Activated T-cell treated with anti-CD3 and anti-CD28 coated beads, Interleukin-2, amount 50 U/mL, for 4 hours (primary cell): Measurements from ENCODE around the gene UFD1. TPM values are rescaled to one million over a fixed set of nuclear protein-coding genes. Genes with fewer than 3 reads are reported as not detected.
A peak's percentile ranks its signal among the peaks of the same experiment; 100 is the strongest.
"Not testable (repeated sequence)": the region's sequence is repeated elsewhere in the genome, so short reads cannot be mapped to it uniquely, and the experiment has no call there.

Source experiments
- ATAC-seq, 2 donors: fragments of 200-7000 bp; cut with Tn5 transposase; one replicate each; pipeline ENCODE4 v1.10.0; 2021
- DNase-seq: peaks from one replicate; pipeline ENCODE4 v3.0.0-alpha.2; 2020
- H3K27me3 Mint-ChIP-seq: one replicate; pipeline ENCODE4 v1.8.0; 2021; ENCODE audit warnings: low read depth, mixed read lengths
- H3K36me3 Mint-ChIP-seq: one replicate; pipeline ENCODE4 v1.8.0; 2022; ENCODE audit warnings: mixed read lengths; ENCODE audit not compliant: insufficient read depth
- H3K4me1 Mint-ChIP-seq: one replicate; pipeline ENCODE4 v1.8.0; 2021; ENCODE audit warnings: low read depth, mixed read lengths
- H3K4me3 Mint-ChIP-seq: one replicate; pipeline ENCODE4 v1.8.0; 2021; ENCODE audit warnings: mild to moderate bottlenecking, moderate library complexity, mixed read lengths
- H3K9me3 Mint-ChIP-seq: one replicate; pipeline ENCODE4 v1.8.0; 2021; ENCODE audit warnings: mixed read lengths
- total RNA-seq, 3 donors: library from RNA; stranded (reverse); gene quantifications; one replicate each; pipeline ENCODE4 v1.2.1, GENCODE V29; 2021

The UFD1 gene
- total RNA-seq, 3 donors from 2014 or later = 107 TPM

DNA sequence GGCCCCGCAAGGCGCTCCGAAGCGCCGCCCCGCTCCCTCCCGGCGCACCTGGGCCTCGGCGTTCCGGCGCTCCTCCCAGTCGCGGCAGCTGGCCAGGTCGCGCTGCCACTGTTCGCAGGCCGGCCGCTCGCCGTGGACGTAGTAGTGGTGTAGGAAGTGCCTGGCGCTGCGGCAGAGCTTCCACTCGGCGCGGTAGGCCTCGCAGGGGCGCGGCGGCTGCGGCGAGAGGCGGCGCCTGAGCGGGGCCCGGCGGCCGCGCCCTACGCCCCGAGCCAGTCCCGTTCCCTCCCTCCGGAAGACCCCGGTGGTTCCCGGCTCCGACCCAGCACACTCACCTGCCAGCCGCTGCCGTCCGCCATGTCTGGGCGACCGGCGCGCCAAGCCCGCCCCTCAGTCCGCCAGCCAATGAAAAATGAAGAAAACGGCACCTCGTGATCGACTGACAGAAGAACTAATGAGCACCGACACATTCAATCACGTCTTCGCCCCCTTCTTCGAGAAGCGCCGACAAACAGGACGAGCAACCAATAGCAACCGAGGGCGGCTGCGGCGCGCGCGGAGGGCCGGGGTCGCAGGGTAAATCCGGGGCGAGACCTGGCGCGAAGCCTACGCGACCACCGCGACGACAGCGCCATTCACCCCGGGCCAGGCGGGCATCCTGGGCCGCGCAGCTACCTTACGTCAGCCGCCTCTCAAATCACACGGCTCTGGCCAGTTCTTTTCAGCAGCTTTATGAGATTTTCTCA lies 31.5 kb downstream of the UFD1 start, which contains the start of gene C22orf39:
C22orf39 (minus strand) TSS at position 382 of the 746 bp plus-strand sequence; CDS start at position 359, 23 bp downstream.
- ATAC-seq (peak; percentile 92 to 93), DNase-seq (peak; percentile 79)
- H3K36me3 Mint-ChIP-seq = peaks cover 11% of the 10 kb centered on the region
- H3K9me3 Mint-ChIP-seq = no peaks in the 10 kb centered on the region
- peaks cover 37% of the 10 kb centered on the region for H3K4me1 Mint-ChIP-seq
- peak within 1 kb of the TSS; percentile 94 for H3K4me3 Mint-ChIP-seq
- H3K27me3 Mint-ChIP-seq = no peaks in the 10 kb centered on the region

DNA sequence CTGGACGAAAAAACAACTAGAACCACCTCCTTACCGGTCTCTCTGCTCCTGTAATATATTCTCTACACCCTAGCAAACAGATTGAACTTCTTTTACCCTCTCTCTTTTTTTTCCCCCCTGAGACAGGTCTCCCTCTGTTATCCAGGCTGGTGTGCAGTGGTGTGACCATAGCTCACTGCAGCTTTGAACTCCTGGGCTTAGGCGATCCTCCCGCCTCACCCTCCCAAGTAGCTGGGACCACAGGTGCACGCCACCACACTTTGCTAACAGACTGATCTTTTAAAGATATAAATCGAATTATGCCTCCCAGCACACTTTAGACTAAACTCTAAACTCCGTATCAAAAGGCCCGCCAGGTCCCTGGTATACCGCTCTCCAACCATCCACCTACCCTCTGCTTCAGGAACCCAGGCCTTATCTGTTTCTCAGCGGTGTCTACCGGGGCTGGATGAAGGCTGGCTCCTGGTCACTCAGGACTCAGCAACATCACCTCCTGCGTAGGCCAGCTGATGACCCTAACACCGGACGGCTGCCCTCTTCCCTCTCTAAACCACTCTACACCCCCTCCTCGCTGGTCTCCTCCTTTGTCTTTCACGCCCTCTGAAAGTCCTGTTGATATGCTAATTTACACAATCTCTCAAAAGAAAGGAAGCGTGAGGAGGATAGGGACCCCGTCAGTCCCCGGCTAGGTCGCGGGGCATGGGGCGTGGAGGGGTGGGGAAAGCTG lies 32.2 kb downstream of the UFD1 start:
- peaks cover 38% of the 10 kb centered on the region for H3K4me1 Mint-ChIP-seq
- no peaks in the 10 kb centered on the region for H3K27me3 Mint-ChIP-seq
- ATAC-seq = no peak
- H3K36me3 Mint-ChIP-seq = peaks cover 7% of the 10 kb centered on the region
- H3K9me3 Mint-ChIP-seq = no peaks in the 10 kb centered on the region
- H3K4me3 Mint-ChIP-seq = peak overlapping the region; percentile 94
- no peak for DNase-seq

DNA sequence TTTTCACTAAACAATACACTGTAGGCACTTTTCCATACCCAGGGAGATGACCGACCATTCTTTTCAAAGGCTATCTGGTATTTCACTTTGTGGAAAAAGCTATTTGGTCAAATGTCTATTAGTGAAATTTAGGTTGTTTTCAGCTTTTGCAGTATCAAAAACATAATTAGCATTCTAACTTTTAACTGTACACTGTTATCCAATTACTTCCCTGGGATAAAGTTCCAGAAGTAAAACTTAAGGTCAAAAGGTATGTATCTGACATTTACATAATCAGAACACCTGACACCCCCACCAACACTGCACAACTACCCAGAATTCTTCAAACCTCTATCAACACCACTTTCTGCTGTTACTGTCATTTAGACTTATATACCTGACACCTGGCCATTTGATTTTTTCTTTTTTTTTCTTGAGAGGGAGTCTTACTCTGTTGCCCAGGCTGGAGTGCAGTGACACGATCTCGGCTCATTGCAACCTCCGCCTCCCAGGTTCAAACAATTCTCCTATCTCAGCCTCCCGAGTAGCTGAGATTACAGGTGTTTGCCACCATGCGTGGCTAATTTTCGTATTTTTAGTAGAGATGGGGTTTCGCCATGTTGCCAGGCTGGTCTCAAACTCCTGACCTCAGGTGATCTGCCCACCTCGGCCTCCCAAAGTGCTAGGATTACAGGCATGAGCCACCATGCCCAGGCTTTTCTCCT lies 33.6 kb downstream of the UFD1 start:
- Mint-ChIP-seq H3K4me3 (peak overlapping the region; percentile 0), H3K4me1 (peaks cover 38% of the 10 kb centered on the region)
- not testable (repeated sequence) for H3K36me3 Mint-ChIP-seq, DNase-seq, ATAC-seq, H3K9me3 Mint-ChIP-seq, H3K27me3 Mint-ChIP-seq

DNA sequence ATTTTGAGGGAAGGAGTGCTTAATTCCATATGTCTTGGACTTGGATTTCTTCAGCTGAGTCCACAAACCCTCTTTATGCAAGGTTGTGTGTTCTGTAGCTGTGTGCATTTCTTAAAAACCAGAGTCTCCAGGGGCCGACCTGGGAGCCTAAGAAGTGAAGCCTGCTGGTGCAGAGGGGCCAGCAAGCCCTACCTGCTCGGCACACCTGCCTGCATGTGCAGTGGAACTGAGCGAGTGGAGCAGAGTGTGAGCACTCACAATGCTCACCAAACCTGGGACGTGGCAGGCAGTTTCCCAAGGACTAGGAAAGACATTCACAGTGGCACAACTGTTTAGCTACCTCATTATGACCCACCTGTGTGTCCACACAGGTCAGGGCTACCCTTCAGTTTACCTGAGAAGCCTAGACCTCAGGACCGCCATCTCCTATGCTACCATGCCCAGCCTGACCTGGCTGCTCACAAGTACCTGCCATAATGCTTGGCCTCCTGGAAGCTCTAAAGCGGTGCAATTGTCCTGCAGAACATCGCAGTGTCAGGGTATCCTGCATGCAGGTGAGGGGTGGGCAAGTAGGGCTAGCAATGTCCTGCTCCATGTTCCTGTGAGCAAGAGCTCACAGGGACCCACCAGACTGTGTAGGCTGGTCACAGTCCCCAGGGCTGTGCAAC lies 35.3 kb downstream of the UFD1 start:
- H3K27me3 Mint-ChIP-seq = no peaks in the 10 kb centered on the region
- H3K36me3 Mint-ChIP-seq = peaks cover 5% of the 10 kb centered on the region
- ATAC-seq (no peak), DNase-seq (no peak)
- H3K9me3 Mint-ChIP-seq = no peaks in the 10 kb centered on the region
- no peak overlapping the region for H3K4me3 Mint-ChIP-seq
- H3K4me1 Mint-ChIP-seq = peaks cover 31% of the 10 kb centered on the region

DNA sequence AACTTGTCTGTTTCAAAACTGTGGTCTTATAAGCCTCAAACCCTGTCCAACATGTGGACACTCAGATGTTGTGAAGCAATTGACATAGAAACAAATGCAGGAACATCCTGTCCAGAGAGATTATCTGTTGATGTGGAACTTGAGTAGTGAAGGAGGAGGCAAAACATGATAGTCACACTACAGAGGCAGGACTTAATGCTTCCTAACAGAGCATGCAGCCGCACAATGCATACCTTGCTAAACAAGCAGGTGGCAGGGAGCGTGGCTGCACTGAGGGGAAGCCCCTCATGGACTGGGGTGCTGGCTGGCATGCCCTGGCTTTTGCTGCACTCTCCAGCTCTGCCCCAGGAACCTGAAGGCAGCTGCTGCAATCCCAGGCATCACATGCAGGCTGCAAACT lies 36.8 kb downstream of the UFD1 start:
- H3K9me3 Mint-ChIP-seq = no peaks in the 10 kb centered on the region
- peaks cover 26% of the 10 kb centered on the region for H3K4me1 Mint-ChIP-seq
- H3K27me3 Mint-ChIP-seq = no peaks in the 10 kb centered on the region
- DNase-seq (no peak), ATAC-seq (no peak)
- H3K36me3 Mint-ChIP-seq = peaks cover 11% of the 10 kb centered on the region
- no peak overlapping the region for H3K4me3 Mint-ChIP-seq

DNA sequence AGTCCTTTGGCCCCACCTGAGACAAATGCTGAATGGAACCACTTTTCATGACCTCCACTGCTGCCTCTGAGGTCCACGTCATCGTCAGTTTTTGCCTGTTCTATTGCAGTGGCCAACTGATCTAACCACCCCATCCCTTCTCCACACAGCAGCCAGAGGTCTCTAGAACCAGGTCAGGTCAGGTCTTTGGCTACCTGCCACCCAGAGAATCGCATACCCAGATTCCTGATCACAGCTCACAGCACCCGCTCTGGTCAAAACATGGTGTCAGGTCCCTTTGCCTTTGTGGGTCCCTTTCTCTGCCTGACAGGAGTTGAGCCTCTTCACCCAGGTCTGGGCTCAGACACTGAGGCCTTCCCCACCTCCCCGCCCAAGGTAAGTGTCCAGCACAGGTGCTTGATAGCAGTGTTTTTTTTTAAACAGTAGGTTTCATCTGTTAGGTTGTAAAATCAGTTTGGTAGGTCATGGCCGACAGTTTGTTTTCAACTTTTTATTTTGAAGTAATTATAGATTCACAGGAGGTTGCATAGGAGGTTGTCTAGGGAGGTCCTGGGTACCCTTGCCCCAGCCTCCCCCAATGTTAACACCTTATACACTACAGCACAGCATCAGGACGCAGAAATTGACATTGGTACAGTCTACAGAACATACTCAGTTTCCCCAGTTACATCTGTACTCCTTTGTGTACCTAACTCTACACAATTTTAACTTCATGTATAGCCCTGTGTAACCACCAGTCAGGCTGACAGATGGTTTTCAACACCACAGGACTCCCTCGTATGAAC lies 38.4 kb downstream of the UFD1 start:
- H3K36me3 Mint-ChIP-seq = peaks cover 12% of the 10 kb centered on the region
- no peak for DNase-seq

DNA sequence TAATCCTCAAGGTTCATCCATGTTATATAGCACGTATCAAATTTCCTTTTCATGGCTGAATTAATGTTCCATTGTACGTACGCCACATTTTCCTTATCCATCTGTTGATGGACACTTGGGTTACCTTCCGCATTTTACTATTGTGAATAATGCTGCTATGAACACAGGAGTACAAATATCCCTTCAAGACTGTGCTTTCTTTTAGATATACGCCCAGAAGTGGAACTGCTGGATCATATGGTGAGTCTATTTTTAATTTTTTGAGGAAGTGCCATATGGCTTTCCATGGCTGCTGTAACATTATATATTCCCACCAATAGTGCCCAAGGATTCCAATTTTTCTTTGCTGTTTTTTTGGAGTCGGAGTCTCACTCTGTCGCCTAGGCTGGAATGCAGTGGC lies 40.7 kb downstream of the UFD1 start:
- Mint-ChIP-seq H3K27me3 (no peaks in the 10 kb centered on the region), H3K9me3 (no peaks in the 10 kb centered on the region), H3K4me3 (no peak overlapping the region), H3K36me3 (peaks cover 11% of the 10 kb centered on the region), H3K4me1 (peaks cover 15% of the 10 kb centered on the region)
- no peak for ATAC-seq
- DNase-seq = no peak

More for the DNA sequence above, 38.4 kb downstream of the UFD1 start:
- Mint-ChIP-seq H3K4me3 (no peak overlapping the region), H3K27me3 (no peaks in the 10 kb centered on the region), H3K9me3 (no peaks in the 10 kb centered on the region), H3K4me1 (peaks cover 17% of the 10 kb centered on the region)
- no peak for ATAC-seq

DNA sequence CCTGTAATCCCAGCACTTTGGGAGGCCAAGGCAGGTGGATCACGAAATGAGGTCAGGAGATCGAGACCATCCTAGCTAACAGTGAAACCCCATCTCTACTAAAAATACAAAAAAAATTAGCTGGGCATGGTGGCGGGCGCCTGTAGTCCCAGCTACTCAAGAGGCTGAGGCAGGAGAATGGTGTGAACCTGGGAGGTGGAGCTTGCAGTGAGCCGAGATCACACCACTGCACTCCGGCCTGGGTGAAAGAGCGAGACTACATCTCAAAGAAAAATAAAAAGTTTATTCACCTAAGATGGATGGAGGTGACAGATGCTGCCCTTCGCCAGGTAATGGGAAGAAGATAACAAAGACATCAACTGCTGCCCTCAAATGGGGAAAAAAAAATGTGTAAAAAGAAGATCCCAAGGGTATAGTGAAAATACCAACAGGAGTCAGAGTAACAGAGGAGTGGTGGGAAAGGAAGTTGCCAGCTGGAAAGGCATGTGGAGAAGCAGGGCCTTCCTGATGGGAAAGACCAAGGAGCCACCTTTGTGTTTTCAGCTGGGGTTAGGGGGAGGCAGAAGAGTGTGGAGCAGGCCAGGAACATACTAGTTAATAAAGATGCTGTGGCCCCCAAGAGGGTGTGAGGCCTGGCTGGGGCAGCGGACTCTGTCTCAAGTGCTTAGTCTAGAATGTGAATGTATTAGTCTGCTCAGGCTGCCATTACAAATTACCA lies 42.4 kb downstream of the UFD1 start:
- not testable (repeated sequence) for H3K27me3 Mint-ChIP-seq, DNase-seq, H3K9me3 Mint-ChIP-seq, H3K36me3 Mint-ChIP-seq, ATAC-seq, H3K4me3 Mint-ChIP-seq
- peaks cover 17% of the 10 kb centered on the region for H3K4me1 Mint-ChIP-seq

DNA sequence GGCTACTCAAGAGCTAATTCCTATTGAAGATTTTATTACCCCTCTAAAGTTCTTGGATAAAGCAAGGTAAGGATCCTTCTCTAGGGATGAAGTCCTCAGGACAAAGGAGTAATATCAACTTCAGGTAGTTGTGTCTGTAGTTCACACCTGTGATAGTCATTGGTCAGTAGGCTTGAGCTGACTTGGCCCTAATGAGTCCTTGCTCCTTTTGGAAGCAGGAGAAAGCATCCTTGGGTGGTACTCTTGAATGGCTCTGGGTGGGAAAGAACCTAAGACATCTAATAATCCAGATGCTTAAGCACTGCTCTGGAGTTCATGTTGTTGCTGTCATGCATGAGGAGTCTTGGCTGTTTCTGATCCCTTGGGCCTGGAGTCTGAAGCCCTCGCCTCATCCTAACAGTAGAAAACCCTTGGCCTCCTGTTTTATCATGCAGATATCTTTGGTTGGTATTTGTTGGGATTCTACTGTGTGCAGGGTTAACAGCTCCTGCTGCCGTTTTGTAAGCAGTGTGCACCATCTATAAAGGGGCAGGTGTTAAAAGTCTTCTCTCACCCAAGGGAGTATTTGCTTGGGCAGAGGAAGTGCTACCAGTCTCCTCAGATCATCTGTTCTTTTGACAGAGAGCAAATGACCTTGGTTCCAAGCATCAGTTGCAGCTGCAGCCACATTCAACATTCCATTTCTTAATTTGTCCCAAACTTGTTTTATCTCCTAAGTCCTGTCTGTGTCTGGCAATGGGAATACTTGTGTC lies 44.0 kb downstream of the UFD1 start:
- ATAC-seq (no peak), DNase-seq (no peak)
- Mint-ChIP-seq H3K4me1 (peaks cover 23% of the 10 kb centered on the region), H3K4me3 (no peak overlapping the region), H3K36me3 (peaks cover 8% of the 10 kb centered on the region), H3K27me3 (no peaks in the 10 kb centered on the region), H3K9me3 (no peaks in the 10 kb centered on the region)

DNA sequence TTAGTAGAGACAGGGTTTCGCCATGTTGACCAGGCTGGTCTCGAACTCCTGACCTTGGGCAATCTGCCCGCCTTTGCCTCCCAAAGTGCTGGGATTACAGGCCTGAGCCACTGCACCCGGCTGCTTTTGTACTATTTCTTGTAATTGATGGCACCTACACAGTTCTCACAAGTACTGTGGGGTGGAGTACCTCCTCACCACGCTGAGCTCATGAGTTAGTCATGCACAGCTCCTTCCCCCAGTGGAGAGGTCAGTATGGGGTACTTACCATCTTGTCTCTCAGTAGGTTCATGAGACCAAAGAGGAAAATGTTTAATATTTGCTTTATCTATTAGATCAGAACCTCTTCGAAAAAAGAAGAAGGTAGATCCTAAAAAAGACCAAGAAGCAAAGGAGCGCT lies 44.6 kb downstream of the UFD1 start:
- DNase-seq (no peak), ATAC-seq (no peak)
- Mint-ChIP-seq H3K36me3 (peaks cover 8% of the 10 kb centered on the region), H3K4me3 (peak overlapping the region; percentile 84), H3K9me3 (no peaks in the 10 kb centered on the region), H3K27me3 (no peaks in the 10 kb centered on the region), H3K4me1 (peaks cover 29% of the 10 kb centered on the region)

DNA sequence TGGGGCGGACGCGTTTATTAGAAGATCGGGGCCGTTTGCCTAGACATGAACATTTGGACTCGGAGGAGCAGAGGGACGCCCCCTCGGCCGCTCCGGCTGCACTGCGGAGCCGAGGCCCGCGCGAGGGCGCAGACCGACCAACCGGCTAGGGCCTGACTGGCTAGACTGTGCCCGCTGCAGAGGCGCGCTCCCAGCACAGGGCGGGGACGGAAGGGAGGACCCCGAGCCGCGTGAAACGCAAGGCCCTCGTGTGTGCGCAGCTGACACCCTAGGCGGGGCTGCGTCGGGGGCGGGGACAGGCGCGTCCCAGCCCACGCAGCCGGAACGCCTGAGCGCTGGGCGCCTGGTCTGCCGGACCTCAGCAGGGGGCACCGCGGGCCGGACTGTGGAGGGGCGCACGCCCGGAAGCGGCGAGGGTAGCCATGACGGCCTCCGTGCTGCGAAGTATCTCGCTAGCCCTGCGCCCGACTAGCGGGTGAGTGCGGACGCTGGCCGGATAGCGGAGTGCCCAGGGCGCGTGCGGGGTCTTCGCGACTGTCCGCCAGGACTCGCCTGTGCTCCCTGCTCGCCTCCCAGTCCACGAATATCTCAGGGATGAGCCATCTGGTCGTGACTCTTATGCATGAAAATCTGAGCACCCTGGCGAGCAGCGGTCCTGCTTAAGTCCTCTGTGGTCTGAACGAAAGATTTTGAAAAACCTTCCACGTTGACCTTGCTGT lies 46.7 kb downstream of the UFD1 start, which contains the start of gene MRPL40:
MRPL40 (plus strand) TSS at position 413 of the 719 bp plus-strand sequence; CDS start at position 423, 10 bp downstream.
- peaks cover 3% of the 10 kb centered on the region for H3K36me3 Mint-ChIP-seq
- peak within 1 kb of the TSS; percentile 84 for H3K4me3 Mint-ChIP-seq
- no peaks in the 10 kb centered on the region for H3K27me3 Mint-ChIP-seq
- peak; percentile 86 to 89 for ATAC-seq
- peak; percentile 85 for DNase-seq
- no peaks in the 10 kb centered on the region for H3K9me3 Mint-ChIP-seq
- H3K4me1 Mint-ChIP-seq = peaks cover 41% of the 10 kb centered on the region

DNA sequence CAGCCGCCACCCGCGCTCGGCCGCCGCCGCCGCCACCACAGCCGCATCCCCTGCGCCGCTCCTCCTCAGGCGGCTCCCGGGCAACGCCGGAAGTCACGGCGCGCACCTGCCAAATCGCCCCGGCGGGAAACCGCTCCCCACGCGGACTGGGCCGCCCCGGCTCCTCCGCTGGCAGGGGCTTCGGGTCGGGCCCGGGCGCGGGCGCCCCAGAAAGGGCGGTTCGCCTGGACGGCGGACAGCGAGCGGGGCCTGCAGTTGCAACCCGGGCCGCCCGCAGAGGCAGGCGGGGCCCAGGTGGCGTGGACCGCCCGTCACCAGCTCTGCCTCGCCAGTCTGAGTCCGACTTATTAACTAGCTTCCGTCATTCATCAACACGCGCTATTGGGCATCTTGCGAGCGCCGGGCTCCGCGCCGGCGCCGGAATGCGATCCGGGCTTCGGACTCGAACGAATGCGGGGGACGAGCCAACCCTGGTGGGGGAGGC lies 47.3 kb downstream of the UFD1 start, which contains the start of gene HIRA:
HIRA (minus strand) TSS at position 85 of the 484 bp plus-strand sequence. CDS start 257 bp downstream, outside the sequence.
- Mint-ChIP-seq H3K27me3 (no peaks in the 10 kb centered on the region), H3K36me3 (peaks cover 6% of the 10 kb centered on the region)

More for the DNA sequence above, 47.3 kb downstream of the UFD1 start, which contains the start of gene HIRA:
- Mint-ChIP-seq H3K4me3 (peak within 1 kb of the TSS; percentile 84), H3K4me1 (peaks cover 47% of the 10 kb centered on the region), H3K9me3 (no peaks in the 10 kb centered on the region)
- ATAC-seq (peak; percentile 76 to 78), DNase-seq (peak; percentile 83)
